GM19023 (cell line): Measurements from ENCODE around the gene FXYD2.

Experiments
- ATAC-seq: cut with Tn5 transposase; IDR thresholded peaks from one replicate; pipeline ENCODE4 v1.9.1; 2021; ENCODE audit warnings: mild to moderate bottlenecking, moderate library complexity; ENCODE audit not compliant: unreplicated experiment

Gene FXYD2

DNA sequence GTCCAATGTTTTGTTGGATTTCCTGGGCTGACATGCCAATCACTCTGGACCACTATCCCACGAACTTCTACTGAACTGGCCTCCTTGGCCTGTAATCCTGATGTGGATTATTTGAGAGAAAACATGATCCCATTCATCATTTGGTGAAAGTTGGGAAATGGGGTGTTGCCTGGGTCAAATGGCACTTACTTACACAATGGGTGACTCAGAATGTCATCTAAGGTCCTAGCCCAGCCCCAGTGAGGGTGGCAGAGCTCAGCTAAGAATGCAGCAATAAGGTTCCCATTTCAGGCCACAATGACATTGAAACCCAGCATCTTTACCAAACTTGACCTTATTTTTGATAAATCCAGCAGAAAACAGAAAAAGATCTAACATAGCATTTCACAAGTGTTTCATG is 19.5 kb downstream of the FXYD2 start:
- ATAC-seq, result no peak

- no peak for ATAC-seq
Measured at GRCh38 chr11:117803896-117804295, 20.6 kb downstream of the FXYD2 start.

- no peak for ATAC-seq
Measured at GRCh38 chr11:117799634-117800033, 24.9 kb downstream of the FXYD2 start.

- ATAC-seq, result no peak
Measured at GRCh38 chr11:117796872-117797529, 27.5 kb downstream of the FXYD2 start, which contains the start of gene DSCAML1. Gene DSCAML1, minus strand, starts transcription at chr11:117797216. Its CDS starts 137 bp downstream, at chr11:117797079.

DNA sequence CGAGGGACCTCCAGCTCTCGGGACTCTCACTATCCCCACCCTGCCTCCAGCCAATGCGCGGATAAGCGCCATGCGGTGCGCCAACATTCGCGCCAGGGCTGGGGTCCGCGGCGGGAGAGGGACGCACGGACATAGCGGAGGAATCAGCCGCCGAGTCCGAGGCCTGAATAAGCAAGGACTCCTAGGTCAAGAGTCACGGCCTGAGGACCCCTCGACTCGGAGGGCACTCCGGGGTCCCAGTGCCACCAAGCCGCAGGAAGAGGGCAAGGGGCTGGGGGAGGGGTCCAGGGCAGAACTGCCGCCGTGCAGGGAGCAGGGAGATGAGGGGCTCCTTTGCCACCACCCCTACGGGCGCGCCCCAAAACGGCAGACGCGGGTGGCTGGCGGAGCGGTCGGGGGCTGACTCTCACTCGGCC is 28.1 kb downstream of the FXYD2 start:
- no peak for ATAC-seq

DNA sequence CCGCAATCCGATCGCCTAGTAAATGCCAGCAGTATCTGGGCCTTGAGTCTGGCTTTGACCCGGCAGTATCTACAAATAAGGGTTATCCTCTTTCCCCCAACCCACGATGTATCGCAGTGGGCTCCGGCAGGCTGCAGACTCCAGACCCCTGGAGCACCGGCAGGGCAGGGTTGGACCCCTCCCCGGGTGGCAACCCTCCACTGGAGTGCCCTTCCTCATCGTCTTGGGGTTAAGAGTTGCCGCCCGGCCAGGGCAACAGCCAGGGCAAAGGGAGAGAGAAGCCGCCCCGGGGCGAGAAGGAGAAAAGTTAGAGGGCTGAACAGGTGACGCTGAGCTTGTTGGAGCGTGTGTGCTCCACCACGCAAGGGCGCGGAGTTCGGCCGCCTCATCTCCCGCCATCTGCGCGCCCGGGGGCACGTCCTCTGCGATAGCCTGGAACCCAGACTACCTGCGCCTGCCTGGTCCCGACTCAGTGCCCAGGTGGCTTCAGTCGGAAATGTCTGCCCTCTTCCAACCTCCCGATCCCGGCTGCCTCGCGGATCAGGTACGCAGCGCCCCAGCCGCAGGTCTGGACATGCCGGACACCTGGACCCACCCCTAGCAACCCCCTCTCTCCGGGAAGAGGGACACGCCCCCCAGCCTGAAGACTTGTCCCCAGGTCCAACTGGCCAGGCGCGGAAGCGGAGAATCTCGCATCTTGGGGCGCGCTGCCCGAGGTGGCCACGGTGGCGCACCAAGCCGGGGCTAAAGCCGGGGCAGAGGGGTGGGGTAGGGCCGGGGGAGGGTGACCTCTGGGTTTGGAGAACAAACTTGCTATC is 28.7 kb downstream of the FXYD2 start:
- ATAC-seq, result no peak

DNA sequence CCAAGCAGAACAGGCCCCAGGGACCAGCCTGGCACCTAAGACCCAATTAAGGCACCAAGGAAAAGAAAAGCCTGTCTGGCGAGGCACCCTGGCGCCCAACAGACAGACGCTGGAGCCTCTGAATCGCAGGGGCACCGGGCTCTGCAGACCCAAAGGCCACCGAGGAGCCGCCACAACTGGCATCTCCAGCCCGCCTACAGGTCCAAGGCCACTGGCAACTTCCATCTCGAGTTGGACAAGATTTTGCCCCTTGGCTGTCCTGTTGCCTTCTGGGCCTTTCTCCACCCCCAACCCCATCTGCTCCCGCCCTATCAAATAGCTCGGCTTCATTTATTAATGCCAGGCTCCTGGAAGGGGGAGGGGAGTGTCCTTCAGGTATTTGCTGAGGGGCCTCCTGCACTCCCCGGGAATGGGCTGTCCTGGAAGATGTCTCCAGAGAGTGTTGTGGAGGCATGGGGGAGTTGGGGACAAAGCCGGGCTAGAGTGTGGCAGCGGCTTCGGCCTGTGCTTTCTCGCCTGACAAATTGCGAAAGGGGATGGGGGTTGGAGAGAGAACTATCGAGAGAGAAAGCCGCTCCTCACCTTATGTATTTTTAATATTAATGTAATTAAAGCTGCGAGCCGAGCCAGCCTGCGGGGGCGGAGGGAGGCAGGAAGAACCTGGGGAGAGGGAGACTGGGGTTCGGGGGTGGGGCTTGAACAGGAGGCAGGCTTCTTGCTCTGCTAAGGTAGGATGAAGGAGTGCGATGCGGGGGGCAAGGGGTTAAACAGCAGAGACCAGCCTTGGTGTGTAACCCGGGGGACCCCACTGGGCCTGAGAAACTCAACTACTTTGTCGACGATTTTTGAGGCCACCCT is 29.5 kb downstream of the FXYD2 start:
- no peak for ATAC-seq

DNA sequence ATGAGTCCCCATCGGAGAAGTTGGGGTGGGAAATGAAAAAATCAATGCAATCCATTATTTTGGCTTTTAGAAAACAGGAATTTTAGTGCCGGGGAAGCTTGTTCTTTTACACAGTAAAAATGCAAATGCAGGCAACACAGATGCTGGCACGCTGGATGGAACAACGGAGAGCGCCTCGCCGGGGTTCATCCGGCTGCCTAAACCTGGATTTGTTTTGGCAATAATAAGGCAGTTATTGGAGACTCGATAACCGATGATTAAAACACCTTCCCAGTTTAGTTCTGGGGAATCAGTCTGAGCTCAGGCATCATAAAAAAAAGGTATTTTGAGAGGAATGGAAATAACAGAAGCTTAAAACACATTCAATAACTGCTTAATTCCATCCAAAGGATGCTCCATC is 30.4 kb downstream of the FXYD2 start:
- no peak for ATAC-seq

- no peak for ATAC-seq
Measured at GRCh38 chr11:117793583-117793982, 31.0 kb downstream of the FXYD2 start.

DNA sequence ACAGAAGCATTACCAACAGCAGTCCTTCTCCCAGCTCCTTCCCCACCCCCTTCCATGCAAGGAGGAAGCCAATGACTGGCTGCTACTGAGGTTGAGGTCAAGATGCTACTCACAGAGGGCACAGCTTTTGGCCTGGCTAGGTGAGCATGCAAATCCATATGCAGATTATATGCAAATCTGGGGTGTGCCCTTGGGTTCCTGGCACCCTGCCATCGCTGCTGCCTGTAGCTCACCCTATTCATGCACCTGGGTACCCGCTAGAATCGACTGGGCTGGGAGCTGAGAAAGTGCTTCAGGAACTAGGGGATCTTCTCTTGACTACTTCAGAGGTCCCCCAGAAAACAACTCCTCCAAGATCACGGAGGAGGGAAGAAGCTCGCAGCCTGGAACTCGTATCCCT is 31.6 kb downstream of the FXYD2 start:
- ATAC-seq, result no peak

DNA sequence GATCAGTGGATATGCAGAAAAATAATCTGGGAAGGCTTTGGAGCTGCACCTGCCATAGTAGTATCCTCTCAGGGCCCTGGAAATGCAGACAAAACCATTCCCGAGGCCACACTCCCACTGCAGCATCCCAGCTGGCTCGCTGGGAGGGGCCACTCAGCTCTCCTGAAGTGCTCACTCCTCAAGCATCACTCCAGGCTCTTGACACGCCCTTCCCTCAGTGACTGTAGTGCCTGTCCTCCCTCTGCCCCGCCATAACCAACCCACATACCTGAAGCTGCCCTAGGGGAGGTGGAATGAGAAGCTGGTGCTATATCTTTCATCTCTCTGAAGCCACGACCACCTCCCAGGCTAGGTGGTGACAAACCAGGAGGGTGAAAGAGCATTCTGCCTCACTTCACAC is 32.3 kb downstream of the FXYD2 start:
- ATAC-seq, result no peak

DNA sequence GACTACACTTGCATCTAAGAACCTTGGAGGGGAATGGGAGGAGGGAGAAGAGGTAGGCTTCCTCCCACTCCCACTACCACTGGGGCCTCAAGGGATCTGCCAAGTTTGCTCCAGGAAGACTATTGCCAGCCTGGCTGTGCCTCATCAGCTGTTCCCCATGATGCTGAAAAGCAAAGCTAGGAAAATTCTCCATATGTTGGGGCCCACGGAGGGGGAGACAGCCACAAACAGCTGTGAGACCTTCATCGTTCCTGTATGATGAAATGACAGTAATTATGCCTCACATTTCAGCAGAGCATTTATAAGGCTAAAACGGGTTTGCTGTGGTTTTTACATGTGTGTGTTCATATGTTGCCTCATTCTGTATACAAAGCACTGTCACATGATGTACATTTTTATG is 34.3 kb downstream of the FXYD2 start:
- no peak for ATAC-seq

DNA sequence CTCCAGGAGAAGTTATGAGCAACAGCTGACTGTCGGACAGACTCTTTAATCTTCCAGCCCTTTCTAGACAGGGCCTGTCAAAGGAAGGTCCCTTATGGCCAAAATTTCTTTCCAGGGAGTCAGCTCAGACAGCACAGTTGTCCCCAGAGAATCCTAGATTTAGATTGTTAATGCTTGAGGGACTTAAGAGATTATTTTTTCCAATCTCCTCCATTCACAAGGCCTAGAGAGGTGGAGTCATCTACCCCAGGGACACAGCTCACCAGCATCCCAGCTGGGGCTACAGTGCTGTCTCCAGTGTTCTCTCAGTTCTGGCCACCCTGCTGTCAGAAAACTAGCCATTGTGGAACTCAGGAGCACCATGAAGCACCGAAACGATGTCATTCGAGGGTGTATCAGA is 35.3 kb downstream of the FXYD2 start:
- ATAC-seq, result no peak

DNA sequence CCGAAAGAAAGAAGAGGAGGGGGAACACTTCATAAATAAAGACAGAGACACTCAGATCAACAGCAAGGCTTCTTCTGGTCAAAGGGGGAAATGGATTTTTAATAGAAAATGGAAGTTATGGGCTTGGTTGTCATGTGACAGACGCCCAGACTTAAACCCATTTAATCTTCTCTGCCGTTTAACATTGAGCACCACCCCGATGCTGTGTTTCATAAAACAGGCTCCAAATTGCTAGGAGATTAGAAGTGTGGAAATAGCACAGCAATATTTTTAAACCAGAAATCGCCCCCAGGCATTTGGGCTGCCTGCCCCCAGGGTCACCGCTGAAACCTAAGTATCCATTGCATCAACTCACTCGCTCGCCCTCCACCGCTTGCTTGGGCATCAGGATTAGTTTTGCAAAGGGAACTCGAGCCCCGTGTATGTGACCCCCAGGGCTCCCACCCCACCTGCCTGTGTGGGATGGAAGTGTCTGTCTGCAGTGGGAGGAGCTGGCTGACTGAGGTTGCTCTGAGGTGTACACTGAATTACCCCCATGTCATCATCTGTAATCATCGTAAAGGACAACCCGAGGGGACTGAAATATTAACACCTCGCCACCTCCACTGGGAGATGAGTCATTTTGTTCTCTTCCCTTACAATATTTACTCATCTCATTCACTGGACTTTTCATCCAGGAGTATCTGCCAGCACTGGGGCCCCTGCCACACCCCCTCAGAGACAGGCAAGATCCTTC is 38.2 kb downstream of the FXYD2 start:
- ATAC-seq, result no peak

- no peak for ATAC-seq
Measured at GRCh38 chr11:117782101-117782500, 42.4 kb downstream of the FXYD2 start.

DNA sequence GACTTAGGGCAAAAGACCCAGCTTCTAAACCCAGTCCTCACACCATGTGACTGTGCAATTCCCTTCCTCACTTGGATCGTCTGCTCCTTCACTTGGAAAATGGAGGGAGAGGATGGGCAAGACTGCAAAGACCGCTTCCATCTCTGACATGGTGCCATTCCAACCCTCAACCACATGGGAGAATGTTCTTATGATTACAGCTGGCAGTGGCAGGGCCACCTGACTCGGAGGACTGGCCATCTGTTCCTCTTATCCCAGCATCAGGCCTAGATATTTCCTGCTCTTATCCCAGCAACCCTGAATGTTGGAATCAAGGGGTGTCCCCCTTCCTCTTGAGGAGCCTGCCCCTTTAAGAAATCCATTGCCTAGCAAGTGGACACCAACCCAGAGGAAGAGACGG is 42.9 kb downstream of the FXYD2 start:
- ATAC-seq, result no peak

GRCh38 chr11:117780456-117780855 is 44.1 kb downstream of the FXYD2 start:
- no peak for ATAC-seq

DNA sequence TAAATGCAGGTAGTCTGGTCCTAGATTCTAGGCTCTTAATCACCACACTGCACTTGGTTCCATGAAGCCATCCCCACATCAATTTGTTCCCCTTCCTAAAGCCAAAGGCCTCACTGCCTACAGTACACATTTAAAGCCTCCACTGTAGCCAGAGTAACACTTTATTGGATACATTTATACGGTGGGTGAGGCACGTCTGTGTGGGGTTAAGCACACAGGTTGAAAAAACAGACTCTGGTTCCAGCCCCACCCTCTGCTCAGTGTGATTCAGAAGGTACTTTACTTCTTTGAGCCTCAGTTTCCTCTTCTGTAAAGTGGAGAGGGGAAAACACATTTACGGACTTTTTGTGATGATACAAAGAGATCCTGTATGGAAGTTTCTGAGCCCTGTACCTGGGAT is 50.0 kb downstream of the FXYD2 start:
- ATAC-seq, result no peak

DNA sequence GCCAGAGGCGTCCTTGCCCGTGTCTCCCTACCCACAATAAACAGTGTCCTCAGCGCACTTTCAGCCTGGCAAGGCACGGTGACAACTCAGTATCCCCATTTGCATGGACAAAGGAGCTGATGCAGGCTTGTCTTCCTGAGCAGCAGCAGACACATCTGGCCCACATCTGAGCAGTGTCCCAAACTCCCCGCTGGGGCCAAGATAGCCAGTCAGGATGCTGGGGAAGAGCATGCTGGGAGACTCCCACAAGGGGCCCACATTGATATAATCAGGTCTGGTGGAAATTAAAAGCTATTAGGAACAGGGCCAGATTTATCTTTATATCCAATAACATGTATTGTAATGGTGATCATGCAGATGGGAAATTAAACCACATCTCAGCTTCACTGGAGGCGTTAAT is 52.2 kb downstream of the FXYD2 start:
- no peak for ATAC-seq

- ATAC-seq, result no peak
Measured at GRCh38 chr11:117771841-117772240, 52.7 kb downstream of the FXYD2 start.

GRCh38 chr11:117771197-117771596 is 53.3 kb downstream of the FXYD2 start:
- no peak for ATAC-seq
